Measurements from ENCODE around the gene PMEPA1. TPM values are rescaled to one million over a fixed set of nuclear protein-coding genes. Genes with fewer than 3 reads are reported as not detected.

Gene PMEPA1
- total RNA-seq, 1 experiment from 2014 or later: 1,302 TPM

DNA sequence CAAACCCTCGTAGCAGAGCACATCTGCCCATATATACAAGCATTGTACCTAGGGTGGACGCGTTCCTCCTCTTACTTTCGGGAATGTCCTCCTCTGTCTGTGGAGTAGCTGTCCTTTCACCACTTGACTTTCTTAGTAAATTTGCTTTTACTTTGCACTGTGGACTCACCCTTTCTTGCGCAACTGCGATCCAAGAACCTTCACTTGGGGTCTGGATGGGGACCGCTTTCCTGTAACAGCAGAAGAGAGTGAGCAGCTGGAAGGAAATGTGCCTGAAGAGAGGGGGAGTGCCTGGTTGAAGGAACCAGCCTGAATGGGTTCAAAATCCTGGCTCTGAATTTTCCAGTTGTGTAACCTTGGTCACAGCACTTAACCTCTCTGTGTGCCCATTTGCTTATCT is 40.1 kb upstream of the PMEPA1 start:
- H3K36me3 Mint-ChIP-seq (ENCODE audit: insufficient read depth, unreplicated experiment): peaks cover 14% of the 10 kb centered on the region
- CTCF ChIA-PET: interaction anchor here (0.6 kb wide), 1 partner anchor 335 kb away, joined by 7 read pairs; no protein-coding TSS in a partner anchor
- intact Hi-C loops (cut with micrococcal nuclease; ENCODE audit: unreplicated experiment): loop anchor here (5.0 kb wide), 1 partner anchor 247 kb away; no protein-coding TSS in a partner anchor
- no peaks in the 10 kb centered on the region for H3K27me3 Mint-ChIP-seq (ENCODE audit: unreplicated experiment)
- BruUV-seq (replicated peaks): no TSS peak
- no peaks in the 10 kb centered on the region for H3K9me3 Mint-ChIP-seq (ENCODE audit: low read depth, unreplicated experiment)
- peaks cover 34% of the 10 kb centered on the region for H3K4me1 Mint-ChIP-seq (ENCODE audit: low read depth, unreplicated experiment)
- H3K4me3 Mint-ChIP-seq (ENCODE audit: low read depth, unreplicated experiment): no peak overlapping the region
- no peak overlapping the region for H3K27ac Mint-ChIP-seq (ENCODE audit: unreplicated experiment)
- DNase-seq: no peak
- no peak for TF ChIP-seq CTCF (IDR thresholded peaks at IDR 0.05; ENCODE audit: unreplicated experiment)

- peaks cover 34% of the 10 kb centered on the region for H3K4me1 Mint-ChIP-seq (ENCODE audit: low read depth, unreplicated experiment)
- H3K36me3 Mint-ChIP-seq (ENCODE audit: insufficient read depth, unreplicated experiment): peaks cover 14% of the 10 kb centered on the region
- DNase-seq: no peak
- intact Hi-C loops (cut with micrococcal nuclease; ENCODE audit: unreplicated experiment): loop anchor here (5.0 kb wide), 1 partner anchor 248 kb away; no protein-coding TSS in a partner anchor
- no TSS peak for BruUV-seq (replicated peaks)
- CTCF ChIA-PET: interaction anchor here (0.6 to 1.5 kb wide), 5 partner anchors 23 to 126 kb away, joined by 3 to 8 read pairs (median 3); no protein-coding TSS in a partner anchor
- H3K9me3 Mint-ChIP-seq (ENCODE audit: low read depth, unreplicated experiment): no peaks in the 10 kb centered on the region
- H3K4me3 Mint-ChIP-seq (ENCODE audit: low read depth, unreplicated experiment): peak overlapping the region; percentile 75
- H3K27me3 Mint-ChIP-seq (ENCODE audit: unreplicated experiment): no peaks in the 10 kb centered on the region
- peak overlapping the region; percentile 98 for H3K27ac Mint-ChIP-seq (ENCODE audit: unreplicated experiment)
- no peak for TF ChIP-seq CTCF (IDR thresholded peaks at IDR 0.05; ENCODE audit: unreplicated experiment)
These were observed 39.4 kb upstream of the PMEPA1 start for GRCh38 chr20:57749131-57749690.

- peaks cover 32% of the 10 kb centered on the region for H3K4me1 Mint-ChIP-seq (ENCODE audit: low read depth, unreplicated experiment)
- H3K4me3 Mint-ChIP-seq (ENCODE audit: low read depth, unreplicated experiment): peak overlapping the region; percentile 75
- intact Hi-C loops (cut with micrococcal nuclease; ENCODE audit: unreplicated experiment): loop anchor here (5.0 kb wide), 1 partner anchor 249 kb away; no protein-coding TSS in a partner anchor
- peak overlapping the region; percentile 98 for H3K27ac Mint-ChIP-seq (ENCODE audit: unreplicated experiment)
- no peaks in the 10 kb centered on the region for H3K27me3 Mint-ChIP-seq (ENCODE audit: unreplicated experiment)
- DNase-seq: peak; percentile 96
- no peaks in the 10 kb centered on the region for H3K9me3 Mint-ChIP-seq (ENCODE audit: low read depth, unreplicated experiment)
- CTCF ChIA-PET: interaction anchor here (0.6 to 1.5 kb wide), 6 partner anchors 10 to 126 kb away, joined by 3 to 8 read pairs (median 3); no protein-coding TSS in a partner anchor
- peaks cover 14% of the 10 kb centered on the region for H3K36me3 Mint-ChIP-seq (ENCODE audit: insufficient read depth, unreplicated experiment)
- no peak for TF ChIP-seq CTCF (IDR thresholded peaks at IDR 0.05; ENCODE audit: unreplicated experiment)
- no TSS peak for BruUV-seq (replicated peaks)
These were observed 38.9 kb upstream of the PMEPA1 start for GRCh38 chr20:57748601-57749130.

DNA sequence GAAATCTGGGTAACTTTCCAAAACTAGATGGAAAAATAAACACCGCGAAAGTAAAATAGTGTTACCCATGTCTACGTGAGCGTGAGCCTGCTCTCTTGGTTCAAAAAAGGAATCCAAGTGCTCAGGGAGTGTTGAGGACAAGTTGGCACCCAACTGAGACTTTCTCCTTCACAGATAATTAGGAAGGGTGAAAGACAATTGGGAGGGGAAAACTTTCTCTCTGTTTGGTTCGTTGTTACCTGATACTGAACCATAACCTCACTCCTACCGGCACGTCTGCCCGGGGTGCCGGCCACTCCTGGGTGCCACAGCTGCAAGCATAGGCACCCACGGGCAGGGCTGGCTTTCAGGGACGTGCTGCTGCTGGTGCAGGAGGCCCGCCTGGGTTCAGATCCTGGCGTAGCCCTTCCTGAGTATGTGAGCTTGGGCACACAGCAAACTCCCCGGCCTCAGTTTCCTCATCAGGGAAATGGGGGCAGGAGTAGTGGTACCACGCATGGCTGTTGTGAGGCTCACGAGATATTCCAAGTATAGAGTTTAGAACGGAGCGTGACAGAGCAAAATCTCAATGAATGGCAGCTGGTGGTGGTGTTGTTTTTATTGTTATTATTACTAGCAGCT is 38.2 kb upstream of the PMEPA1 start:
- peaks cover 31% of the 10 kb centered on the region for H3K4me1 Mint-ChIP-seq (ENCODE audit: low read depth, unreplicated experiment)
- CTCF ChIA-PET: interaction anchor here (0.8 to 1.5 kb wide), 2 partner anchors 9 to 25 kb away, joined by 3 to 8 read pairs; no protein-coding TSS in a partner anchor
- no peaks in the 10 kb centered on the region for H3K27me3 Mint-ChIP-seq (ENCODE audit: unreplicated experiment)
- no peaks in the 10 kb centered on the region for H3K9me3 Mint-ChIP-seq (ENCODE audit: low read depth, unreplicated experiment)
- TF ChIP-seq CTCF (IDR thresholded peaks at IDR 0.05; ENCODE audit: unreplicated experiment): no peak
- peak; percentile 23 for DNase-seq
- H3K36me3 Mint-ChIP-seq (ENCODE audit: insufficient read depth, unreplicated experiment): peaks cover 14% of the 10 kb centered on the region
- peak overlapping the region; percentile 75 for H3K4me3 Mint-ChIP-seq (ENCODE audit: low read depth, unreplicated experiment)
- BruUV-seq (replicated peaks): no TSS peak
- intact Hi-C loops (cut with micrococcal nuclease; ENCODE audit: unreplicated experiment): loop anchor here (5.0 kb wide), 1 partner anchor 249 kb away; no protein-coding TSS in a partner anchor
- peak overlapping the region; percentile 98 for H3K27ac Mint-ChIP-seq (ENCODE audit: unreplicated experiment)
